Smooth muscle cell of the pulmonary artery (primary cell): ENCODE measurements around the gene PNMA8A. TPM values are rescaled to one million over a fixed set of nuclear protein-coding genes. Genes with fewer than 3 reads are reported as not detected.

Experiments used
- total RNA-seq: library from RNA; depleted of rRNA; stranded (reverse); fragments of >200 nt; gene quantifications from 2 replicates; pipeline ENCODE4 v1.2.3, GENCODE V29; 2014

PNMA8A gene
- total RNA-seq, result 3.2 and 6.1 TPM in 2 replicates

GRCh38 chr19:46471116-46471733 lies at the start of gene PNMA8A:
TSS of gene PNMA8A (minus strand) at chr19:46471563. CDS start at chr19:46471035, 528 bp downstream.

GRCh38 chr19:46495786-46496099 lies 24.4 kb upstream of the PNMA8A start, which contains the start of gene PNMA8B:
TSS of gene PNMA8B (minus strand) at chr19:46495867. CDS start at chr19:46495465, 402 bp downstream.

GRCh38 chr19:46428239-46429135 lies 42.9 kb downstream of the PNMA8A start, which contains the start of gene PNMA8C:
TSS of gene PNMA8C (minus strand) at chr19:46428936. CDS start at chr19:46428359, 577 bp downstream.

Other genes with a start within 250 kb of the PNMA8A start
- not detected in 2 replicates for gene IGFL1, start 241.8 kb downstream of the PNMA8A start, total RNA-seq
- gene HIF3A, start 174.5 kb downstream of the PNMA8A start, total RNA-seq, result 0.13 and 2.8 TPM in 2 replicates
- gene PPP5C, start 124.5 kb downstream of the PNMA8A start, total RNA-seq, result 37.9 and 43.2 TPM in 2 replicates
- gene CCDC8, start 58.0 kb downstream of the PNMA8A start, total RNA-seq, result 20.0 and 21.8 TPM in 2 replicates
- 0.39 and 0.50 TPM in 2 replicates for gene PNMA8C, start 42.6 kb downstream of the PNMA8A start, total RNA-seq
- gene PNMA8B, start 24.3 kb upstream of the PNMA8A start, total RNA-seq, result 0.96 and 1.6 TPM in 2 replicates
- 185 and 240 TPM in 2 replicates for gene CALM3, start 129.8 kb upstream of the PNMA8A start, total RNA-seq
- gene PTGIR, start 153.5 kb upstream of the PNMA8A start, total RNA-seq, result 20.0 and 34.8 TPM in 2 replicates
- gene GNG8, start 164.6 kb upstream of the PNMA8A start, total RNA-seq, result not detected in 2 replicates
- gene DACT3, start 189.6 kb upstream of the PNMA8A start, total RNA-seq, result 6.6 and 6.8 TPM in 2 replicates
- 17.4 and 28.1 TPM in 2 replicates for gene PRKD2, start 245.6 kb upstream of the PNMA8A start, total RNA-seq